IMR-90 (cell line): ENCODE results near the gene CTF1. TPM values are rescaled to one million over a fixed set of nuclear protein-coding genes. Genes with fewer than 3 reads are reported as not detected.

Source experiments
- ATAC-seq: fragments of 200-7000 bp; cut with Tn5 transposase; 2 replicates; pipeline ENCODE4 v1.9.1; 2020; ENCODE audit warnings: low read depth, mild to moderate bottlenecking, moderate library complexity
- BruUV-seq: library from RNA; stranded (reverse); fragments of 400-500 nt; replicated peaks from 2 replicates; lab custom pipeline; 2021; lab: Mats Ljungman, UMichigan
- CTCF ChIA-PET: fragments of 300-600 bp; formaldehyde crosslinking; extraction: SDS; loops from one replicate; lab custom pipeline; 2021; ENCODE audit warnings: antibody characterized with exemption; lab: Yijun Ruan, JAX
- POLR2A ChIA-PET: fragments of 300-600 bp; sonication (Branson Sonifier 250); formaldehyde crosslinking; loops from one replicate; lab custom pipeline; 2022; ENCODE audit warnings: antibody characterized with exemption; ENCODE audit not compliant: unreplicated experiment; lab: Charles Lee
- DNase-seq: peaks from one replicate; pipeline ENCODE4 v3.0.0; 2013
- H2AFZ ChIP-seq: replicated peaks from 2 replicates; pipeline ENCODE3; 2013; ENCODE audit warnings: low read length, mild to moderate bottlenecking; ENCODE audit not compliant: poor library complexity
- H2AK5ac ChIP-seq: 2 replicates; pipeline ENCODE4 v1.6.1; 2013; ENCODE audit warnings: low read depth, low read length, inconsistent platforms
- H2AK9ac ChIP-seq: replicated peaks from 2 replicates; pipeline ENCODE3; 2013; ENCODE audit warnings: mild to moderate bottlenecking, low read depth, low read length, moderate library complexity; ENCODE audit not compliant: poor library complexity
- H2BK120ac ChIP-seq: 2 replicates; pipeline ENCODE4 v1.6.1; 2013; ENCODE audit warnings: low read depth, low read length, inconsistent platforms
- H2BK15ac ChIP-seq: 3 replicates; pipeline ENCODE4 v1.6.1; 2013; ENCODE audit warnings: low read depth, low read length, inconsistent platforms
- H2BK20ac ChIP-seq: 2 replicates; pipeline ENCODE4 v1.6.1; 2013; ENCODE audit warnings: low read depth, mild to moderate bottlenecking, inconsistent platforms, low read length, moderate library complexity
- H2BK5ac ChIP-seq: 2 replicates; pipeline ENCODE4 v1.6.1; 2013; ENCODE audit warnings: mild to moderate bottlenecking, low read depth, low read length, inconsistent platforms; ENCODE audit not compliant: poor library complexity, severe bottlenecking
- H3K14ac ChIP-seq: replicated peaks from 2 replicates; pipeline ENCODE4 v1.6.1; 2013; ENCODE audit warnings: low read depth, low read length, inconsistent platforms
- H3K18ac ChIP-seq: 2 replicates; pipeline ENCODE4 v1.6.1; 2013; ENCODE audit warnings: low read depth, low read length, control low read depth
- H3K23ac ChIP-seq: 2 replicates; pipeline ENCODE4 v1.6.1; 2013; ENCODE audit warnings: low read depth, low read length, inconsistent platforms
- H3K27ac ChIP-seq: 2 replicates; pipeline ENCODE4 v1.5.1; 2013; ENCODE audit warnings: mild to moderate bottlenecking, control low read depth, low read length; ENCODE audit not compliant: insufficient read depth
- H3K27me3 ChIP-seq: 2 replicates; pipeline ENCODE4 v1.6.1; 2013; ENCODE audit warnings: low read length; ENCODE audit not compliant: control insufficient read depth, insufficient read depth
- H3K36me3 ChIP-seq: 2 replicates; pipeline ENCODE4 v1.6.1; 2013; ENCODE audit warnings: low read length, mixed read lengths; ENCODE audit not compliant: control insufficient read depth, insufficient read depth
- H3K4ac ChIP-seq: 2 replicates; pipeline ENCODE4 v1.6.1; 2013; ENCODE audit warnings: low read depth, low read length, inconsistent platforms
- H3K4me1 ChIP-seq: 2 replicates; pipeline ENCODE4 v1.6.1; 2013; ENCODE audit warnings: low read length, mixed read lengths; ENCODE audit not compliant: control insufficient read depth, insufficient read depth
- H3K4me2 ChIP-seq: 2 replicates; pipeline ENCODE4 v1.6.1; 2013; ENCODE audit warnings: low read depth, mild to moderate bottlenecking, control low read depth, low read length, moderate library complexity
- H3K4me3 ChIP-seq: 2 replicates; pipeline ENCODE4 v1.5.1; 2013; ENCODE audit warnings: low read depth, mild to moderate bottlenecking, control low read depth, low read length, moderate library complexity; ENCODE audit not compliant: insufficient read depth
- H3K56ac ChIP-seq: 2 replicates; pipeline ENCODE4 v1.6.1; 2013; ENCODE audit warnings: low read length, inconsistent platforms; ENCODE audit not compliant: insufficient read depth; ENCODE audit errors: extremely low read depth
- H3K79me1 ChIP-seq, 2 experiments: 2 replicates each; pipeline ENCODE4 v1.6.1; 2013; ENCODE audit warnings: low read length in 2 of 2, inconsistent platforms in 1 of 2, low read depth in 1 of 2
- H3K9ac ChIP-seq: 2 replicates; pipeline ENCODE4 v1.6.1; 2013; ENCODE audit warnings: low read depth, low read length, control low read depth
- H3K9me1 ChIP-seq: 2 replicates; pipeline ENCODE4 v1.6.1; 2013; ENCODE audit warnings: low read length, inconsistent platforms; ENCODE audit not compliant: insufficient read depth
- H3K9me3 ChIP-seq: 2 replicates; pipeline ENCODE4 v1.6.1; 2013; ENCODE audit warnings: low read length; ENCODE audit not compliant: control insufficient read depth, insufficient read depth
- H4K20me1 ChIP-seq: 2 replicates; pipeline ENCODE4 v1.6.1; 2013; ENCODE audit warnings: low read length, inconsistent platforms; ENCODE audit not compliant: insufficient read depth
- H4K5ac ChIP-seq: 2 replicates; pipeline ENCODE4 v1.6.1; 2013; ENCODE audit warnings: mild to moderate bottlenecking, low read depth, low read length, control low read depth
- H4K8ac ChIP-seq, 2 experiments: 2 replicates each; pipeline ENCODE4 v1.6.1; 2013; ENCODE audit warnings: low read depth in 2 of 2, low read length in 2 of 2, control low read depth in 1 of 2, inconsistent platforms in 1 of 2
- H4K91ac ChIP-seq: 2 replicates; pipeline ENCODE4 v1.6.1; 2013; ENCODE audit warnings: low read depth, low read length, inconsistent platforms; ENCODE audit not compliant: insufficient read depth
- MAFK ChIP-seq: IDR thresholded peaks from 2 replicates; pipeline ENCODE4 v1.6.1; 2012; ENCODE audit warnings: low read depth, low read length, improper control_type of control experiment
- NFE2L2 ChIP-seq: fragments of 150-350 bp; IDR thresholded peaks from 2 replicates; pipeline ENCODE4 v1.6.1; 2016; ENCODE audit warnings: low read depth, mild to moderate bottlenecking, low read length
- RAD21 ChIP-seq: IDR thresholded peaks from 2 replicates; pipeline ENCODE4 v1.6.1; 2012; ENCODE audit warnings: low read length, improper control_type of control experiment
- SMC3 ChIP-seq: fragments of 150-350 bp; IDR thresholded peaks from 2 replicates; pipeline ENCODE4 v1.6.1; 2016; ENCODE audit warnings: low read depth, mild to moderate bottlenecking, antibody characterized with exemption, low read length, moderate library complexity
- WGBS, 2 experiments: methylation state at CpG; one replicate each; pipeline versions ENCODE4 v1.1.5 to v1.1.7; 2013; ENCODE audit warnings: missing lambda C conversion rate in 2 of 2; ENCODE audit not compliant: insufficient read length in 1 of 2; ENCODE audit errors: extremely low coverage in 2 of 2; 5-methylcytosine and 5-hydroxymethylcytosine counted together
- dilution Hi-C: fragments of 300-500 bp; cut with HindIII; formaldehyde crosslinking; loops from one replicate; pipeline ENCODE4 v1.14.3; 2018; ENCODE audit warnings: low sequenced_read_pairs; ENCODE audit not compliant: unreplicated experiment
- in situ Hi-C: fragments of 300-500 bp; cut with MboI; formaldehyde crosslinking; loops from 3 replicates; pipeline ENCODE4 v1.14.3; 2019; ENCODE audit warnings: low sequenced_read_pairs, inconsistent platforms, mixed read lengths
- intact Hi-C: fragments of 100-400 bp; cut with micrococcal nuclease; formaldehyde crosslinking; loops from 2 replicates; pipeline ENCODE4 v1.10.0; 2022
- polyA plus RNA-seq, 3 experiments: library from polyadenylated mRNA; depleted of rRNA; stranded (reverse); fragments of >200 nt; gene quantifications; 2 replicates each; pipeline ENCODE4 v1.2.3, GENCODE V29; 2012; ENCODE audit warnings: low replicate concordance in 1 of 3
- total RNA-seq: library from RNA; depleted of rRNA; stranded (reverse); fragments of >200 nt; gene quantifications from 2 replicates; pipeline ENCODE4 v1.2.3, GENCODE V29; 2012
- TF ChIP-seq, protein P1 (sequence below): conservative IDR thresholded peaks from 2 replicates; pipeline ENCODE4 v1.5.1; 2012; ENCODE audit warnings: mild to moderate bottlenecking, low read depth, low read length, improper control_type of control experiment

The CTF1 gene
- total and polyA plus RNA-seq, 2 of the 4 experiments (the other 2 are of a cell fraction), result 0.18 to 12.9 TPM

DNA sequence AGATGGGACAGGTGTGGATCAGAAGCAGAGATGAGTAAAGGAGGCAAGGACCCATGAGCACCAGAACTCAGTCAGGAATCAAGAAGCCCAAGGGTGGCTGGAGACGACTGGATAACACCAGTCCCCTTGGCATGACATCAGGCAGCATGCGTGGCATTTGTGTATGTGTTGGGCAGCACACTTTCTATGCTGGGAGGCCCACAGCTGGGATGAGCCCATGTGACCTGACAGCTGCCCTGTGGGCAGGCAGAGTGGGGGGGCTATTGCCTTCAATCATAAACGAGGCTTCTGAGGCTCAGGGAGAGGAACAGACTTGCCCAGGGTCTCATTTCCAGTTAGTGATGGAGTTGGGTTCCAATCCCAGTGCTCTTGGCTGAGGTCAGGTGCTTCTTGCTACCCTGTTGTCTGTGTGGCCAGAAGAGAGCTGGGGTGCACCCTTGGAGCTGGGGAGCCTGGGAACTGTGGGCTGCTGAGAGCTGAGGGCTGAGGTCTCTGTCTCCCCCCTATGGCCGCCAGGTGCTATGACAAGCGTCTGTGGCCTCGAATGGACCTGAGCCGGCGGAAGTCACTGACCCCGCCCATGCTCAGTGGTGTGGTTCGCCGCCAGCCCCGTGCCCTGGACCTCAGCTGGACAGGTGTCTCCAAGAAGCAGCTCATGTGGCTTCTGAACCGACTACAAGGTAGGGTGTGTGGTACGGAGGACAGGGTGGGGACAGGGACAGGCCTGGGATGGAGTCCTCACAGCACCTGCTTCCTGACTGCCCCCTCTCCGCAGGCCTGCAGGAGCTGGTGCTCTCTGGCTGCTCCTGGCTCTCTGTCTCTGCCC lies 45.4 kb downstream of the CTF1 start:
- no peak overlapping the region for H3K14ac ChIP-seq
- DNase-seq (peak; percentile 58), ATAC-seq (peak; percentile 96)
- H3K4ac ChIP-seq, result no peak overlapping the region; the same call in 1 of the 2 replicates
- H2AK5ac ChIP-seq, result peak overlapping the region; percentile 92; the same call in 1 of the 2 replicates
- H3K9me3 ChIP-seq, result no peaks in the 10 kb centered on the region
- peaks cover 6% of the 10 kb centered on the region for H3K4me1 ChIP-seq
- no peak overlapping the region for H2BK120ac ChIP-seq
- H2BK5ac ChIP-seq, result no peak overlapping the region
- 16% methylated on average over 8 of the region's 15 CpGs; no CpG with 5 or more reads in 1 of the 2 experiments for WGBS, 2 experiments
- peaks cover 41% of the 10 kb centered on the region for H3K36me3 ChIP-seq
- BruUV-seq, result no TSS peak
- no peaks in the 10 kb centered on the region for H3K27me3 ChIP-seq
- no peak overlapping the region for H3K18ac ChIP-seq
- ChIA-PET CTCF (interaction anchor here (0.6 to 2.0 kb wide), 5 partner anchors 10 to 29 kb away, joined by 3 to 4 read pairs (median 3); partner anchors contain the start of gene FBXL19), POLR2A (no interaction called here)
- H2AK9ac ChIP-seq, result peak overlapping the region; percentile 87
- H3K56ac ChIP-seq, result no peak overlapping the region
- no peaks in the 10 kb centered on the region for H3K9me1 ChIP-seq
- H3K79me1 ChIP-seq, result peaks cover 31 to 38% of the 10 kb centered on the region in 2 experiments
- H4K5ac ChIP-seq, result no peak overlapping the region
- no peak overlapping the region for H4K91ac ChIP-seq
- H2BK15ac ChIP-seq, result no peak overlapping the region
- H2BK20ac ChIP-seq, result no peak overlapping the region
- dilution Hi-C loops (no loop called here), in situ Hi-C loops (no loop called here), intact Hi-C loops (no loop called here)
- no peak overlapping the region for H3K9ac ChIP-seq
- peak overlapping the region; percentile 87 for H2AFZ ChIP-seq
- peak overlapping the region in 1 of 2 experiments; percentile 66; a peak in 1 of 4 replicates for H4K8ac ChIP-seq
- no peak overlapping the region for H3K23ac ChIP-seq
- TF ChIP-seq SMC3 (peak; percentile 46), RAD21 (peak; percentile 74), NFE2L2 (no peak), MAFK (no peak)
- TF ChIP-seq, protein P1, sequence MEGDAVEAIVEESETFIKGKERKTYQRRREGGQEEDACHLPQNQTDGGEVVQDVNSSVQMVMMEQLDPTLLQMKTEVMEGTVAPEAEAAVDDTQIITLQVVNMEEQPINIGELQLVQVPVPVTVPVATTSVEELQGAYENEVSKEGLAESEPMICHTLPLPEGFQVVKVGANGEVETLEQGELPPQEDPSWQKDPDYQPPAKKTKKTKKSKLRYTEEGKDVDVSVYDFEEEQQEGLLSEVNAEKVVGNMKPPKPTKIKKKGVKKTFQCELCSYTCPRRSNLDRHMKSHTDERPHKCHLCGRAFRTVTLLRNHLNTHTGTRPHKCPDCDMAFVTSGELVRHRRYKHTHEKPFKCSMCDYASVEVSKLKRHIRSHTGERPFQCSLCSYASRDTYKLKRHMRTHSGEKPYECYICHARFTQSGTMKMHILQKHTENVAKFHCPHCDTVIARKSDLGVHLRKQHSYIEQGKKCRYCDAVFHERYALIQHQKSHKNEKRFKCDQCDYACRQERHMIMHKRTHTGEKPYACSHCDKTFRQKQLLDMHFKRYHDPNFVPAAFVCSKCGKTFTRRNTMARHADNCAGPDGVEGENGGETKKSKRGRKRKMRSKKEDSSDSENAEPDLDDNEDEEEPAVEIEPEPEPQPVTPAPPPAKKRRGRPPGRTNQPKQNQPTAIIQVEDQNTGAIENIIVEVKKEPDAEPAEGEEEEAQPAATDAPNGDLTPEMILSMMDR, result peak; percentile 80
- no peak overlapping the region for H3K27ac ChIP-seq
- peaks cover 9% of the 10 kb centered on the region for H4K20me1 ChIP-seq
- H3K4me3 ChIP-seq, result no peak overlapping the region
- H3K4me2 ChIP-seq, result no peak overlapping the region
